ENCODE data around the gene ZBTB44. TPM values are rescaled to one million over a fixed set of nuclear protein-coding genes. Genes with fewer than 3 reads are reported as not detected.
"Not testable (repeated sequence)": the region's sequence is repeated elsewhere in the genome, so short reads cannot be mapped to it uniquely, and the experiment has no call there.

The ZBTB44 gene
- total and polyA plus RNA-seq, 5 experiments from 2014 or later, result 5.9 to 90.1 (median 7.9) TPM

GRCh38 chr11:130308059-130308458, 6.7 kb downstream of the ZBTB44 start:
- H3K36me3 Mint-ChIP-seq, result peaks cover 5 to 21% (median 14%) of the 10 kb centered on the region in 3 donors
- no peaks in the 10 kb centered on the region for H3K27me3 Mint-ChIP-seq
- H3K4me3 Mint-ChIP-seq, result no peak overlapping the region
- H3K4me1 Mint-ChIP-seq, result peaks cover 28 to 72% (median 54%) of the 10 kb centered on the region in 4 donors
- ATAC-seq (no peak), DNase-seq (no peak)
- POLR2A ChIA-PET, result interaction anchor here (0.6 kb wide), 1 partner anchor 35 kb away, joined by 3 read pairs; no protein-coding TSS in a partner anchor
- H3K27ac Mint-ChIP-seq, result no peak overlapping the region
- H3K9me3 Mint-ChIP-seq, result peaks cover 0 to 10% (median 2%) of the 10 kb centered on the region in 9 donors

- peaks cover 42 to 72% (median 61%) of the 10 kb centered on the region in 4 donors for H3K4me1 Mint-ChIP-seq
- H3K36me3 Mint-ChIP-seq, result peaks cover 5 to 32% (median 28%) of the 10 kb centered on the region in 3 donors
- peak overlapping the region in 6 of 10 donors; percentile 3 to 63 (median 22) for H3K4me3 Mint-ChIP-seq
- no peak for DNase-seq
- no peaks in the 10 kb centered on the region for H3K27me3 Mint-ChIP-seq
- peak overlapping the region in 4 of 10 donors; percentile 14 to 67 (median 35) for H3K27ac Mint-ChIP-seq
- H3K9me3 Mint-ChIP-seq, result peaks cover 0 to 10% (median 2%) of the 10 kb centered on the region in 9 donors
- ATAC-seq, result no peak
- POLR2A ChIA-PET, result interaction anchor here (1.1 kb wide), 1 partner anchor 11 kb away, joined by 3 read pairs; no protein-coding TSS in a partner anchor
These were observed 10.1 kb downstream of the ZBTB44 start for GRCh38 chr11:130304651-130305050.

DNA sequence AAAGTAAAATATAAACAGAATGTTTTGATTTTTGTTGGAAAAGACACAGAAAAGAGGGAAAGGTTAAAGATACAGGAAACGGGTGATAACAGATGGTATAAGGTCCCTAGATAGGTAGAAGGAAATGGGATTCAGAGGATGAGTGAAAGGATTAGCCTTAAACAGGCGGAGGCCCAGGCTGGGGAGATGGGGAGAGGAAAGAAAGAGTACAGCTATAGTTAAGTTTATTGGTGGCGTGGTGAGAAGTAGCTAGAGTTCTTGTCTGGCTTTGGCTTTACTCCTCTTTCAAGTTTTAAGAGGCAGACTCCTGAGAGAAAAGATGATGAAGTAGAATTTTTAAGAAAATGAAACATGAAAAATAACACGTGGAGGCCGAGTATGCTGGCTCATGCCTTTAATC, 13.7 kb downstream of the ZBTB44 start:
- no peak overlapping the region for H3K4me3 Mint-ChIP-seq
- POLR2A ChIA-PET, result no interaction called here
- H3K27me3 Mint-ChIP-seq, result no peaks in the 10 kb centered on the region
- H3K9me3 Mint-ChIP-seq, result peaks cover 0 to 10% (median 2%) of the 10 kb centered on the region in 9 donors
- peaks cover 32 to 67% (median 58%) of the 10 kb centered on the region in 4 donors for H3K4me1 Mint-ChIP-seq
- H3K36me3 Mint-ChIP-seq, result peaks cover 5 to 22% (median 18%) of the 10 kb centered on the region in 3 donors
- DNase-seq (no peak), ATAC-seq (no peak)
- H3K27ac Mint-ChIP-seq, result peak overlapping the region in 4 of 10 donors; percentile 12 to 50 (median 28)

DNA sequence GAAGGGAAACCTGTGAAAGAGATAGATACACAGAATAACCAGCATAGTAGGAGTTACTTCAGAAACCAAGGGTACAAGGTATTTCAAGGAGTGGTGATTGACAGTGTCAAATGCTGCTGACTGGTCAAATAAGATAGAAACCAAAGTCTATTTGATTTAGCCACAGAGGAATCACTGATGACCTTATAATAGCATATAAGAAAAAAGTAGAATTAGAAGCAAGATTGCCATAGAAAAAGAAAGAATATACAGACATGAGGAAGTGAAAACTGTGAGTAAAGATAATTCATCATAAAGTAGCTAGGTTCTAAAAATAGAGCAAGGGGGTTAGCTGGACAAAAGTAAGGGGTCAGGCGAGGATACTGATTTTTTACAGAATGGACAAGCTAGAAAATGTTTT, 14.2 kb downstream of the ZBTB44 start:
- POLR2A ChIA-PET, result no interaction called here
- Mint-ChIP-seq H3K4me3 (no peak overlapping the region), H3K4me1 (peaks cover 32 to 70% (median 62%) of the 10 kb centered on the region in 4 donors), H3K36me3 (peaks cover 5 to 23% (median 20%) of the 10 kb centered on the region in 3 donors), H3K27ac (peak overlapping the region in 2 of 10 donors; percentile 27 to 41), H3K9me3 (peaks cover 0 to 9% (median 2%) of the 10 kb centered on the region in 9 donors), H3K27me3 (no peaks in the 10 kb centered on the region)
- DNase-seq, result no peak
- no peak for ATAC-seq

GRCh38 chr11:130299978-130300377, 14.7 kb downstream of the ZBTB44 start:
- DNase-seq (no peak), ATAC-seq (no peak)
- Mint-ChIP-seq H3K27ac (peak overlapping the region in 4 of 10 donors; percentile 1 to 77 (median 24)), H3K27me3 (no peaks in the 10 kb centered on the region), H3K36me3 (peaks cover 4 to 29% (median 15%) of the 10 kb centered on the region in 3 donors), H3K4me3 (peak overlapping the region in 1 of 10 donors; percentile 8), H3K9me3 (peaks cover 0 to 3% (median 0%) of the 10 kb centered on the region in 9 donors), H3K4me1 (peaks cover 33 to 70% (median 60%) of the 10 kb centered on the region in 4 donors)
- POLR2A ChIA-PET, result no interaction called here

GRCh38 chr11:130295657-130296056, 19.1 kb downstream of the ZBTB44 start:
- DNase-seq, result no peak
- H3K36me3 Mint-ChIP-seq, result peaks cover 0 to 31% (median 6%) of the 10 kb centered on the region in 3 donors
- H3K27ac Mint-ChIP-seq, result peak overlapping the region in 1 of 10 donors; percentile 11
- POLR2A ChIA-PET, result no interaction called here
- H3K4me3 Mint-ChIP-seq, result no peak overlapping the region
- ATAC-seq, result no peak
- no peaks in the 10 kb centered on the region for H3K27me3 Mint-ChIP-seq
- peaks cover 23 to 54% (median 49%) of the 10 kb centered on the region in 4 donors for H3K4me1 Mint-ChIP-seq
- H3K9me3 Mint-ChIP-seq, result peaks cover 0 to 3% (median 0%) of the 10 kb centered on the region in 9 donors

DNA sequence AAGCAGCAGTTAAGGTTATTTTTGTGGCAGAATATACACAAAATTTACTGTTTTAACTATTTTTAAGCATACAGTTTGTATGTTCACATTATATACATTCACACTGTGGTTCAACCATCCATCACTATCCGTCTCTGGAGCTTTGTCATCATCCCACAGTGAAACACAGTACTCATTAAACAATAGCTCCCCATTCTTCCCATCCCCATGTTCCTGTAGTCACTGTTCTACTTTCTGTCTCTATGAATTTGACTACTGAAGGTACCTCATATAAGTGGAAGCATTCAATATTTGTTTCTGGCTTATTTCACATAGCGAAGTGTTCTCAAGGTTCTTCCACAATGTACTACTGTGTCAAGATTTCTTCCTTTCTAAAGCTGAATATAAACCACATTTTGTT, 32.6 kb downstream of the ZBTB44 start:
- Mint-ChIP-seq H3K36me3 (peaks cover 35 to 42% (median 37%) of the 10 kb centered on the region in 3 donors), H3K27me3 (no peaks in the 10 kb centered on the region), H3K27ac (no peak overlapping the region), H3K4me1 (peaks cover 13 to 31% (median 23%) of the 10 kb centered on the region in 4 donors), H3K4me3 (no peak overlapping the region), H3K9me3 (peaks cover 6 to 49% (median 17%) of the 10 kb centered on the region in 9 donors)
- DNase-seq (no peak), ATAC-seq (no peak)
- POLR2A ChIA-PET, result no interaction called here

- POLR2A ChIA-PET, H3K27me3 Mint-ChIP-seq, DNase-seq, H3K27ac Mint-ChIP-seq, ATAC-seq, H3K4me3 Mint-ChIP-seq: not testable (repeated sequence)
- H3K4me1 Mint-ChIP-seq, result peaks cover 10 to 24% (median 20%) of the 10 kb centered on the region in 4 donors
- H3K9me3 Mint-ChIP-seq, result peaks cover 6 to 49% (median 17%) of the 10 kb centered on the region in 9 donors
- peaks cover 31 to 39% (median 34%) of the 10 kb centered on the region in 3 donors for H3K36me3 Mint-ChIP-seq
These were observed 33.4 kb downstream of the ZBTB44 start for GRCh38 chr11:130281341-130281740.

GRCh38 chr11:130279989-130280388, 34.7 kb downstream of the ZBTB44 start:
- Mint-ChIP-seq H3K4me1 (peaks cover 7 to 21% (median 17%) of the 10 kb centered on the region in 4 donors), H3K9me3 (peaks cover 6 to 49% (median 17%) of the 10 kb centered on the region in 9 donors), H3K36me3 (peaks cover 23 to 42% (median 34%) of the 10 kb centered on the region in 3 donors), H3K27me3 (no peaks in the 10 kb centered on the region), H3K27ac (no peak overlapping the region), H3K4me3 (no peak overlapping the region)
- POLR2A ChIA-PET, result interaction anchor here (0.5 kb wide), 1 partner anchor 17 kb away, joined by 3 read pairs; no protein-coding TSS in a partner anchor
- DNase-seq (no peak), ATAC-seq (no peak)

GRCh38 chr11:130278745-130279144, 36.0 kb downstream of the ZBTB44 start:
- Mint-ChIP-seq H3K27me3 (no peaks in the 10 kb centered on the region), H3K27ac (peak overlapping the region in 1 of 10 donors; percentile 61), H3K36me3 (peaks cover 19 to 43% (median 34%) of the 10 kb centered on the region in 3 donors), H3K9me3 (peaks cover 6 to 49% (median 17%) of the 10 kb centered on the region in 9 donors), H3K4me3 (no peak overlapping the region), H3K4me1 (peaks cover 7 to 21% (median 17%) of the 10 kb centered on the region in 4 donors)
- POLR2A ChIA-PET, result no interaction called here
- DNase-seq (no peak), ATAC-seq (no peak)

DNA sequence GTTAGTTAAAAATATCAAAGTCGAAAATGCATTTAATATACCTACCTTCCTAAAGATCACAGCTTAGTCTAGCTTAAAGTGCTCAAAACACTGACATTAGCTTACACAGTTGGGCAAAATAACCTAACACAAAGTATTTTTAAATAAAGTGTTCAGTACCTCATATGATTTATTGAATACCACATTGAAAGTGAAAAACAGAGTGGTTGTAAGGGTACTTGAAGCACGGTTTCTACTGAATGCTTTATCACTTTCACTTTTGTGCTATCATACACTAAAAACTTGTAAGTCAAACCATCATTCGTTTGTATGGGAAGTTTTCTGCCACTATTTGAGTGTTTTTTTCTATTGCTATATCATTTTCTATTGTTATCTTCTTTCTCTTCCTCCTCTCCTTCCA, 36.6 kb downstream of the ZBTB44 start:
- Mint-ChIP-seq H3K36me3 (peaks cover 18 to 43% (median 34%) of the 10 kb centered on the region in 3 donors), H3K9me3 (peaks cover 6 to 49% (median 17%) of the 10 kb centered on the region in 9 donors), H3K27ac (no peak overlapping the region), H3K4me3 (peak overlapping the region in 1 of 10 donors; percentile 30), H3K27me3 (no peaks in the 10 kb centered on the region), H3K4me1 (peaks cover 7 to 21% (median 17%) of the 10 kb centered on the region in 4 donors)
- POLR2A ChIA-PET, result no interaction called here
- ATAC-seq (no peak), DNase-seq (no peak)

DNA sequence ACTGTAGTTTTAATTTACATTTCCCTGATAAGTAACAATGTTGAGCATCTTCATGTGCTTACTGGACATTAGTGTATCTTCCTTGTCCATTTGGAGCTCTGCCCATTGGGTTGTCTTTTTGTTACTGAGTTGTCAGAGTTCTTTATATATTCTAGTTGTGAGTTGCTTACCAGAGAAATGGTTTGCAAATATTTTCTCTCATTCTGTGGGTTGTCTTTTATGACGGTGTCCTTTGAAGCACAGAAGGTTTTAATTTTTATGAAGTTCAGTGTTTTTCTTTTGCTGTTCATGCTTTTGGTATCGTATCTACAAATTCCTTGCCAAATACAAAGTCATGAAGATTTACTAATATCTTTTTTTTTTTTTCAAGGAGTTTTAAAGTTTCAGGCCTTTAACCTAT, 42.4 kb downstream of the ZBTB44 start:
- peaks cover 0 to 5% (median 1%) of the 10 kb centered on the region in 9 donors for H3K9me3 Mint-ChIP-seq
- peaks cover 3 to 45% (median 15%) of the 10 kb centered on the region in 3 donors for H3K36me3 Mint-ChIP-seq
- DNase-seq (no peak), ATAC-seq (no peak)
- POLR2A ChIA-PET, result interaction anchor here (0.8 kb wide), 1 partner anchor 36 kb away, joined by 3 read pairs; no protein-coding TSS in a partner anchor
- H3K27ac Mint-ChIP-seq, result peak overlapping the region in 1 of 10 donors; percentile 43
- peaks cover 6 to 14% (median 10%) of the 10 kb centered on the region in 4 donors for H3K4me1 Mint-ChIP-seq
- H3K27me3 Mint-ChIP-seq, result no peaks in the 10 kb centered on the region
- no peak overlapping the region for H3K4me3 Mint-ChIP-seq

DNA sequence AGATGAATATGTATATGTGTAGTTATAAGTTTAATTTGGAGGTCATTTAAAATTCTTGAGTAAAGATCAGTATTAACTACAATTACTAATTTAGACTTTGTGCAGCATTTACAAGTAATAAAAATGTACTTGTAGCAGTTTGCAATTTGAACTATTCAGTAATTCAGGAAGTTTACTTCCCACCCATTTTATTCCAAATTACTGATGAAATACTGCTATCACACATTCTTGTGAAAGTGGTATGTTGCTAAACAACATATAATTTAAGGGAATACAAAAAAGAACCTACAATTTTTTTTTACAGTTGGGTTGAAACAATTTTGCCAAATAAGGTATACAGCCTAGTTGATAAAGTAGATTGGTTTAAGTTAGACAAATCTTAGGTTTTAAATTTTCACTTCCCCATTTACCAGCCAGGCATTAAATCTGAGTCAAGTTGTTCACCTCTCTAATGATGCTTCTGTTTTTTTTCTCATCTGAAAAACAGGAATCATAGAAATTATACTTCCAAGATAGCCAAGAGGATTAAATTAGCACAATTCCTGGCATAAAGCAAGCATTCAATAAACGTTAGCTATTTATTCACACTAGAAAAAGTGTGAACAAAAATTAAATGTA, 45.3 kb downstream of the ZBTB44 start:
- H3K4me3 Mint-ChIP-seq, result no peak overlapping the region
- no peak for ATAC-seq
- H3K27ac Mint-ChIP-seq, result peak overlapping the region in 3 of 10 donors; percentile 16 to 62 (median 41)
- H3K27me3 Mint-ChIP-seq, result no peaks in the 10 kb centered on the region
- peaks cover 0 to 60% (median 13%) of the 10 kb centered on the region in 3 donors for H3K36me3 Mint-ChIP-seq
- peaks cover 11 to 33% (median 25%) of the 10 kb centered on the region in 4 donors for H3K4me1 Mint-ChIP-seq
- no peak for DNase-seq
- H3K9me3 Mint-ChIP-seq, result no peaks in the 10 kb centered on the region
- POLR2A ChIA-PET, result no interaction called here

Measured in naive thymus-derived CD8-positive, alpha-beta T cell (primary cell).